Endodermal cell (in vitro differentiated cells): ENCODE results near the gene RAB15. TPM values are rescaled to one million over a fixed set of nuclear protein-coding genes. Genes with fewer than 3 reads are reported as not detected.

Experiments used
- DNase-seq: peaks from one replicate; pipeline ENCODE4 v3.0.0-alpha.2; 2017
- H3K27ac ChIP-seq: 2 replicates; pipeline ENCODE4 v1.5.1; 2013; ENCODE audit warnings: mild to moderate bottlenecking, low read depth, low read length, moderate library complexity
- H3K27me3 ChIP-seq: 2 replicates; pipeline ENCODE4 v1.6.1; 2013; ENCODE audit warnings: mild to moderate bottlenecking, low read length, moderate library complexity; ENCODE audit not compliant: insufficient read depth, control insufficient read depth, poor library complexity, severe bottlenecking
- H3K36me3 ChIP-seq: 2 replicates; pipeline ENCODE4 v1.7.0; 2013; ENCODE audit warnings: mild to moderate bottlenecking, low read length, moderate library complexity; ENCODE audit not compliant: control insufficient read depth, insufficient read depth
- H3K4me1 ChIP-seq: one replicate; pipeline ENCODE4 v1.7.0; 2013; ENCODE audit warnings: low read length; ENCODE audit not compliant: control insufficient read depth, insufficient read depth
- H3K4me3 ChIP-seq: 2 replicates; pipeline ENCODE4 v1.5.1; 2013; ENCODE audit warnings: mild to moderate bottlenecking, low read length, moderate library complexity
- H3K9ac ChIP-seq: 2 replicates; pipeline ENCODE4 v1.6.1; 2013; ENCODE audit warnings: mild to moderate bottlenecking, low read length, moderate library complexity; ENCODE audit not compliant: poor library complexity, severe bottlenecking; ENCODE audit errors: extremely low read depth
- H3K9me3 ChIP-seq: 2 replicates; pipeline ENCODE4 v1.6.1; 2013; ENCODE audit warnings: mild to moderate bottlenecking, low read length, moderate library complexity; ENCODE audit not compliant: control insufficient read depth
- H3K27ac Mint-ChIP-seq: 2 replicates; pipeline ENCODE4 v1.8.0; 2020; ENCODE audit warnings: mixed read lengths
- H3K27me3 Mint-ChIP-seq: 2 replicates; pipeline ENCODE4 v1.8.0; 2021; ENCODE audit warnings: mild to moderate bottlenecking, mixed read lengths; ENCODE audit not compliant: insufficient read depth
- H3K36me3 Mint-ChIP-seq: 2 replicates; pipeline ENCODE4 v1.8.0; 2020; ENCODE audit warnings: low read depth, mixed read lengths
- H3K4me1 Mint-ChIP-seq: 2 replicates; pipeline ENCODE4 v1.8.0; 2020; ENCODE audit warnings: mixed read lengths
- H3K4me3 Mint-ChIP-seq: 2 replicates; pipeline ENCODE4 v1.8.0; 2020; ENCODE audit warnings: mild to moderate bottlenecking, moderate library complexity, mixed read lengths
- H3K9me3 Mint-ChIP-seq: 2 replicates; pipeline ENCODE4 v1.8.0; 2020; ENCODE audit warnings: mild to moderate bottlenecking, mixed read lengths
- WGBS, 2 experiments: methylation state at CpG; one replicate each; pipeline versions ENCODE4 v1.1.5 to v1.1.7; 2013; ENCODE audit warnings: missing lambda C conversion rate in 2 of 2, mixed read lengths in 1 of 2; ENCODE audit not compliant: insufficient coverage in 1 of 2, insufficient read length in 1 of 2; 5-methylcytosine and 5-hydroxymethylcytosine counted together
- total RNA-seq, 2 donors: library from RNA; stranded (reverse); fragmentation: NEBNext Ultra II Directional in 1 of 2; extraction: Animal tissue kit (Norgen Biotek cat#: 25700) in 1 of 2; gene quantifications; 2 replicates in 1 of 2; 3 replicates in 1 of 2; pipeline ENCODE4 v1.2.1, GENCODE V29; 2021
- TF ChIP-seq, protein P1 (sequence below): fragments of 200-600 bp; sonication (generic); conservative IDR thresholded peaks from 2 replicates; pipeline ENCODE4 v1.5.0; 2021; ENCODE audit warnings: antibody characterized with exemption, mild to moderate bottlenecking

Gene RAB15
- total RNA-seq, 2 donors from 2014 or later, result 48.7 to 77.2 TPM

DNA sequence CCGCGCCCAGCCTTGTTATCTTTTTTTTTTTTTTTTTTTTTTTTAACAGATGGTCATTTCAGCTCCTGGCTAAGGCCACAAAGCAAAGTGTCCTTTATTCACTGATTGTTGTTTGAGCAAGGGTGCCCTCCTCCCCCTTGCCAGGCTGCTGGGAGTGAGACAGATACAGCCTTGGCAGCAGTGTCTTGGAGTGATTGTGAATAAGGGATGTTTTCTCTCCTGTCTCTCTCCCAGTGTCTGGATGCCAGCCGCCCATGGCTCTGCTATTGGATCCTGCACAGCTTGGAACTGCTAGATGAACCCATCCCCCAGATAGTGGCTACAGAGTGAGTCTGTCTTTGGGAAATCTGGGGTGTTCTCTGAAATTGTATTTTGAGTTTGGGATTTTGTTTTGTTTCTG, 43.3 kb upstream of the RAB15 start:
- 90% methylated on average over 3 of the region's 3 CpGs; no CpG with 5 or more reads in 1 of the 2 experiments for WGBS, 2 experiments
- Mint-ChIP-seq H3K27ac (no peak overlapping the region), H3K4me3 (no peak overlapping the region), H3K9me3 (no peaks in the 10 kb centered on the region), H3K36me3 (peaks cover 26% of the 10 kb centered on the region), H3K4me1 (peaks cover 3% of the 10 kb centered on the region), H3K27me3 (no peaks in the 10 kb centered on the region)
- no peaks in the 10 kb centered on the region for H3K27me3 ChIP-seq
- no peaks in the 10 kb centered on the region for H3K9me3 ChIP-seq
- H3K36me3 ChIP-seq, result peaks cover 31% of the 10 kb centered on the region
- H3K9ac ChIP-seq, result no peak overlapping the region
- no peak for DNase-seq
- no peaks in the 10 kb centered on the region for H3K4me1 ChIP-seq
- no peak overlapping the region for H3K27ac ChIP-seq
- no peak overlapping the region for H3K4me3 ChIP-seq
- TF ChIP-seq, protein P1, sequence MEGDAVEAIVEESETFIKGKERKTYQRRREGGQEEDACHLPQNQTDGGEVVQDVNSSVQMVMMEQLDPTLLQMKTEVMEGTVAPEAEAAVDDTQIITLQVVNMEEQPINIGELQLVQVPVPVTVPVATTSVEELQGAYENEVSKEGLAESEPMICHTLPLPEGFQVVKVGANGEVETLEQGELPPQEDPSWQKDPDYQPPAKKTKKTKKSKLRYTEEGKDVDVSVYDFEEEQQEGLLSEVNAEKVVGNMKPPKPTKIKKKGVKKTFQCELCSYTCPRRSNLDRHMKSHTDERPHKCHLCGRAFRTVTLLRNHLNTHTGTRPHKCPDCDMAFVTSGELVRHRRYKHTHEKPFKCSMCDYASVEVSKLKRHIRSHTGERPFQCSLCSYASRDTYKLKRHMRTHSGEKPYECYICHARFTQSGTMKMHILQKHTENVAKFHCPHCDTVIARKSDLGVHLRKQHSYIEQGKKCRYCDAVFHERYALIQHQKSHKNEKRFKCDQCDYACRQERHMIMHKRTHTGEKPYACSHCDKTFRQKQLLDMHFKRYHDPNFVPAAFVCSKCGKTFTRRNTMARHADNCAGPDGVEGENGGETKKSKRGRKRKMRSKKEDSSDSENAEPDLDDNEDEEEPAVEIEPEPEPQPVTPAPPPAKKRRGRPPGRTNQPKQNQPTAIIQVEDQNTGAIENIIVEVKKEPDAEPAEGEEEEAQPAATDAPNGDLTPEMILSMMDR, result no peak

- H3K36me3 Mint-ChIP-seq, result peaks cover 30% of the 10 kb centered on the region
- no peaks in the 10 kb centered on the region for H3K9me3 Mint-ChIP-seq
- no peak overlapping the region for H3K4me3 Mint-ChIP-seq
- Histone ChIP-seq H3K9me3 (no peaks in the 10 kb centered on the region), H3K36me3 (peaks cover 32% of the 10 kb centered on the region), H3K4me3 (no peak overlapping the region), H3K27me3 (no peaks in the 10 kb centered on the region), H3K27ac (no peak overlapping the region), H3K9ac (no peak overlapping the region), H3K4me1 (no peaks in the 10 kb centered on the region)
- TF ChIP-seq, protein P1, result no peak
- 93 to 100% methylated on average over 4 of the region's 4 CpGs for WGBS, 2 experiments
- H3K4me1 Mint-ChIP-seq, result no peaks in the 10 kb centered on the region
- no peaks in the 10 kb centered on the region for H3K27me3 Mint-ChIP-seq
- no peak overlapping the region for H3K27ac Mint-ChIP-seq
- no peak for DNase-seq
Observed at GRCh38 chr14:65012353-65012752, 40.2 kb upstream of the RAB15 start.

- Histone ChIP-seq H3K4me3 (no peak overlapping the region), H3K36me3 (peaks cover 31% of the 10 kb centered on the region), H3K27ac (no peak overlapping the region), H3K27me3 (no peaks in the 10 kb centered on the region), H3K9me3 (no peaks in the 10 kb centered on the region), H3K4me1 (no peaks in the 10 kb centered on the region), H3K9ac (no peak overlapping the region)
- DNase-seq, result no peak
- Mint-ChIP-seq H3K9me3 (no peaks in the 10 kb centered on the region), H3K27ac (no peak overlapping the region), H3K4me1 (no peaks in the 10 kb centered on the region), H3K27me3 (no peaks in the 10 kb centered on the region), H3K4me3 (no peak overlapping the region), H3K36me3 (peaks cover 24% of the 10 kb centered on the region)
- TF ChIP-seq, protein P1, result no peak
- 93 to 94% methylated on average over 8 to 10 of the region's 10 CpGs for WGBS, 2 experiments
Observed at GRCh38 chr14:65011538-65011937, 39.4 kb upstream of the RAB15 start.
